ENCODE data around the gene TASOR.

Gene TASOR

GRCh38 chr3:56681984-56682461, 1.0 kb downstream of the TASOR start:
- no peak for DNase-seq

- DNase-seq, result no peak
These were observed 2.9 kb downstream of the TASOR start for GRCh38 chr3:56680054-56680580.

DNA sequence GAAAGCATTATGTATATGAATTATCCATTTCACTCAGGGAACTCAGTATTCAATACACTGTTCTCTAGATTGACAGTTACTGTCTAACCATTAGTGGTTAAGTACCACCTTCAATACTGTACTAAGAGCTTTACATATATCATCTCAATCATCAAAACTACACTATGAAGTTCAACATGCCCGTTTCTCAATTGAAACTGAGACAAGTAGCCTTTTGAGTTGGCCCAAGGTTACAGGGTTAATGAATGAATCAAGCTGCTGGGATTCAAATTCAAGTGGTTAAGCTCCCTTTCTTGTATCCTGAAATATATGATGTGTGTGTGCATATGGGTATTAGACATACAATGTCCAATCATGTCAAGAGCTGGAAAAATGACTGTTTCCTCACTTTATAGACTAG, 5.8 kb downstream of the TASOR start:
- no peak for DNase-seq

DNA sequence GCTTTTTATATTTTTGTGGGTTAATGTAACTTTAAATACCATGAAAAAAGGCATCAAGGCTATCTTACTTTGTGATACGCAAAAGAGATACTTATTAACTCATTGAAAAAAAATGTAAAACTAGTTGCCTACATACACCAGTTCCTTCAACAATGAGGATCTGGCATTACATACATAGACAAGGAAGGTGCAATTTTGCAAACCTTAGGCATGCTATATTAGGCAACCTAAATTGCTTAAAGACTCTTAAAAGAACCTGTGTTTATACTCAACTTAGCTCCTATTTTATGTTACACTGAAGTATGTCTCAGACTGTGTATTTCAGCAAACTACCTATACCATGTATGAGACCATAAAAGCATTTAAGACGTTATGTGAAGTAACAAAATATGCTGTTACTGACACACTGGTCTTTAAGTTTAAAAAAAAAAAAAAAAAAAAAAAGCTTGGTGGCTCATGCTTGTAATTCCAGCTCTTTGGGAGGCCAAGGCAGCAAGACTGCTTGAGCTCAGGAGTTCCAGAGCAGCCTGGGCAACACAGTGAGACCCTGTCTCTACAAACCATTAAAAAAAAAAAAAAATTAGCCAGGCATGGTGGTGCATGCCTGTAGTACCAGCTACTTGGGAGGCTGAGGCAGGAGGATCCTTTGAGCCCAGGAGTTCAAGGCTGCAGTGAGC, 9.1 kb downstream of the TASOR start:
- no peak for DNase-seq

DNA sequence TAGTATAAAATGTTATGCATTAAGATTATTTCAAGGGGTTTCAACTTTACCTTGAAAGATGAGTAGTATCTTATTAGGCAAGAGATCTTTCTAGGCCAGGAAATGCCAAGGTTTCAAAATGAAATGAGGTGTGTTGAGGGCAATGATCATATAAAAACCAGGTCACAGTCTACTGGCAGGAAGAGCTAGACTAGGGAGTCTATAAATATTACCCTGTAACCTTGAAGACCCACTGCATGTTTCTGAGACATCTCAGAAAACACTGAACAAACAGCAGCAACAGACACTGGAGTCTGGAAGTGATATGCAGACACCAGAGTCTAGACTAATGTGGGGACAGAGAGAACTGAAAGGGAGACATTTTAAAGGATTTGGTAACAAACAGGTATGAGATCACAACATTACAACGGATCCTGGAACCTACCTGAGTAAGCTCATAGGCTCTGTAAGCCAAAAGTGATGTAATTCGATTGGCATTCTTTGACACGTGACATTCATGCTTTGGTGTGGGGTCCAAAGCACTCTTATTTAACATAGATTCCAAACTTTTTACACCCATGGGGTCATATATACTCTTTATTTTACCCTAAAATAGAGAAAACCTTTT, 15.0 kb downstream of the TASOR start:
- DNase-seq, result no peak

GRCh38 chr3:56664823-56665222, 18.2 kb downstream of the TASOR start:
- DNase-seq, result no peak

DNA sequence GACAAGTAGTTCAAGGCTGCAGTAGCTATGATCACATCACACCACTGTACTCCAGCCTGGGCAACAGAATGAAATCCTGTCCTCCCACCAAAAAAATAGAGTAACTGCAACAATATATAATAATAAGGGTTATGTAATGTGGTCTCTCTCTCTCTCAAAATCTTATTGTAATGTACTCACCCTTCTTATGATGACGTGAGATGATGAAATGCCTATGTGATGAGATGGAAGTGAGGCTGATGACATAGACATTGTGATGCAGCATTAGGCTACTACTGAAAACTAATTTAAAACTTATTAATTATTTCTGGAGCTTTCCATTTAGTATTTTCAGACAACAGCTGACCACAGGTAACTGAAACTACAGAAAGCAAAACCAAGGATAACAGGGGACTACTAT, 27.4 kb downstream of the TASOR start:
- DNase-seq, result no peak

GRCh38 chr3:56654460-56654859, 28.6 kb downstream of the TASOR start:
- no peak for DNase-seq

DNA sequence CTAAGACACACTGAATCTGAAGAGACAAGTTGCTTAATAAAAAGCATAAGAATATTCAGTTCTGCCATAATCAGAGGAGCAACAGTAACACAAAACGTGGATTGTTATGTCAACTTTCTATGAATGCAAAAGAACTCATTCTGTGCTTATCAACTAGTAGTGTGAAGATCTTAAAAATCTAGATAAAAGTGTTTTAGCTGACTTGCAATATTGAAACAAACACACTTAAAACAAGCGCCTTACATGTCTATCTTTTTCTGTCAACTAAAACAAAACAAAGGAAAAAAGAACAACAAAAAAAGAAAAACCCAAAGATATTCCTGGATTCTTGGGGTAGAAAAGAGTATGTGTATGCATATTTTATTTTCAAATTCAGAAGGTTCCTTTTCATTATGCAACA, 37.7 kb downstream of the TASOR start:
- DNase-seq, result no peak

- DNase-seq, result no peak
These were observed 49.2 kb downstream of the TASOR start for GRCh38 chr3:56633602-56634535.
